ENCODE measurements around the gene ETV6. TPM values are rescaled to one million over a fixed set of nuclear protein-coding genes. Genes with fewer than 3 reads are reported as not detected.
A peak's percentile ranks its signal among the peaks of the same experiment; 100 is the strongest.

Gene ETV6
- total and polyA plus RNA-seq, 5 experiments from 2014 or later: 0.94 to 13.2 (median 2.2) TPM

DNA sequence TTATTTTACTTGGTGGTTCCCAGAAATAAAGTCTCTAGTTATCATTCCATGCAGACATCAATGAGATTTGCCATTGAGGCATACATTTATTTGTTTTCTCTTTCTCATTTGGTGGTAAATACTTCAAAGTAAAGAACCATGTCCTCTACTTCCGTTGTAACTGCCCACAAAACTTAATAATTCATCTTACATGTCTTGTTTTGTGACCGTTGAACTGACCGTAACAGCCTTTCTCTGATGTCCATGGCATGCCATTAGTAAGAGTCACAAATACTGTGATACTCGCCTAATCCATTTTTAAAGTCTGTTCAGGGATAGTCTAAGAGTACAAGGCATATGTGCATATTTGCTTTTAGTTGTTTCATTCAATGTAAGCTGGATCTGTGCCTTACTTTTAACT is 145.3 kb downstream of the ETV6 start:
- POLR2A ChIA-PET: no interaction called here
- Mint-ChIP-seq H3K9me3 (no peaks in the 10 kb centered on the region), H3K4me1 (peaks cover 14 to 46% (median 28%) of the 10 kb centered on the region in 4 donors), H3K36me3 (peaks cover 3 to 9% (median 4%) of the 10 kb centered on the region in 3 donors), H3K4me3 (no peak overlapping the region), H3K27me3 (no peaks in the 10 kb centered on the region), H3K27ac (no peak overlapping the region)
- DNase-seq: no peak
- no peak for ATAC-seq

DNA sequence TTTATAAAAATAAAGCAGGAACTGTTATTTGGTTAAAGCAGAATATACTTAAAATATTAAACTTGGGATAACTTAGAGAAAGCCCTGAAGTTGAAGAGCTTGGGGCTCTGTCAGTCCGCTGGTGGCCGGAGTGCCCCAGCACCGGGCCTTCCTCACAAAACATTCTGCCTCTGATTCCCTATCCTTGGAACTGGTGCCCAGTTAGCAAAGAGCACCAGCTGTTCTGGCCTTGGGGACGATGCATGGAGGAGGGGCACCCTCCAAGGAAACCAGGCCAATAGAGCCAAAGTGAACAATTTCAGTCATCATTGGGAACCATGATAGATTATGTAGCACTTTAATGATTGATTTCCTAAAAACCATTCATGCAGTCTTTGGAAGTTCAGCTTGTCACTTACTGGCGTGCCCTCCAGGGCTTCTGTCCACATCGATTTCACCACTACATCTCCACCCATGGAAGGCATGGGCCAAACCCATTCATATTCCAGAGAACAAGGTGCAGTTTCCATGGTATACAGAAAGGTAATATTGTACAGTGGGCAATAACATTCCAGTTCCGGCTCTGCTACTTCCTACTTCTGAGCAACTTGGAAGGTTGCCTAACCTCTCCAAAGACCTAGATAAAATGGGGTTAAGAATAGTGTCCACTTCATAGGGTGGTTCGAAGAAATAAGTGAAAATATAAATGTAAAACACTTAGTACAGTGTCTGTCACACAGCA is 145.9 kb downstream of the ETV6 start:
- H3K27me3 Mint-ChIP-seq: no peaks in the 10 kb centered on the region
- DNase-seq: no peak
- no peaks in the 10 kb centered on the region for H3K9me3 Mint-ChIP-seq
- peaks cover 15 to 51% (median 29%) of the 10 kb centered on the region in 4 donors for H3K4me1 Mint-ChIP-seq
- peak overlapping the region in 1 of 10 donors; percentile 52 for H3K27ac Mint-ChIP-seq
- no peak for ATAC-seq
- H3K4me3 Mint-ChIP-seq: no peak overlapping the region
- peaks cover 3 to 9% (median 4%) of the 10 kb centered on the region in 3 donors for H3K36me3 Mint-ChIP-seq
- POLR2A ChIA-PET: no interaction called here

DNA sequence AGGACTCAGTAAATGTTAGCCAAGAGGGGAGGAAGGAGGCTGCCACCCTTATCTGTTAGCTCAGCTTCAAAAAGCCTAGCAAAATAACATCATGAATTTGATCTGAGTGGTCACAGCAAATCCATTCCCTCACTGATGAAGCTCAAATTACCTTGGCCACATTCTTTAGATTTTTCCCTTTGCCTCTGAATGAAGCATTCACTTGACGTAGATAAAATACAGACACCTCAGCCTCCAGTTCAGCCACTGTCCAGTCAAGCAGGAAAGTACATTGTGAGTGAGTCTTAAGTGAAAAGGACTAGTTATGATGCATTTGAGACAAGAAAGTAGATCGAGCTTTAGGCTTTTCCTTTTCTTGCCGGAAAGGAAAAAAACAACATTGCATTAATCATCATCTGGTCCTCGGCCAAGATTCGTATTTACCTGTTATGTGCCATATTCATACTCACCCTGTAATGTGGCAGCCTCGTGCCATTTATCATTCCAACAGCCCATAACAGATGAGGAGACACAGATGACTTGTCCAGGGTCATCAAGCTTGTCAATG is 146.5 kb downstream of the ETV6 start:
- H3K4me3 Mint-ChIP-seq: no peak overlapping the region
- H3K27me3 Mint-ChIP-seq: no peaks in the 10 kb centered on the region
- ATAC-seq: no peak
- DNase-seq: no peak
- peak overlapping the region in 3 of 10 donors; percentile 0 to 52 (median 48) for H3K27ac Mint-ChIP-seq
- no peaks in the 10 kb centered on the region for H3K9me3 Mint-ChIP-seq
- peaks cover 15 to 53% (median 29%) of the 10 kb centered on the region in 4 donors for H3K4me1 Mint-ChIP-seq
- peaks cover 3 to 9% (median 4%) of the 10 kb centered on the region in 3 donors for H3K36me3 Mint-ChIP-seq
- POLR2A ChIA-PET: no interaction called here

DNA sequence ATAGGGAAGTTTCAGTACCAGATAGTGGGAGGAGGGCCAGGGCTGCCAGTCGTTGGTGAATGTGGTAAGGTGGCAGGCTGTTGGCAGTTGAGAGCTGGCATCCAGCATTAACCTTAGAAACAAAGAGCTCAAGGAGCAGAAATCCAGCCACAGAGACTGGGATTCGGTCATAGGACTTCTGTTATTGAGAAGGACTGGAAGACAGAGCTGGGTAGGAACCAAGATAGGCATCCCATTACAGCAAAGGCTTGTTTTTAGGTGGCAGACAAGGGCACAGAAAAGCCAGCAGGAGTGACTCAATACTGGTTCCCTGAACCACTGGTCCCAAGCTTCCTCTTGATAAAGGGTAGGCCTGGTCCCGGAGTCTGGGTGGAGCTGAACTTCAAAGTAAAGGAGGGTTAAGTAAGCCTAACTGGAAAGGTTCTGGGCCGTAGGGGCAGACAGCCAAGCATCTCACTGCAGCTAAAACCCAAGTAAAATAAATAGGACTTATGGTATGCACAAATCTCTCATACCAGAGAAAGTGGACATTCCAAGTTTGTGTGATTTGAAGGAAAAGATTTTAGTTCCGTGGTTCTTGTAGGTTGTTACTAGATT is 147.9 kb downstream of the ETV6 start:
- no peaks in the 10 kb centered on the region for H3K27me3 Mint-ChIP-seq
- no peak for ATAC-seq
- peak overlapping the region in 3 of 10 donors; percentile 26 to 51 (median 48) for H3K27ac Mint-ChIP-seq
- H3K36me3 Mint-ChIP-seq: no peaks in the 10 kb centered on the region
- no peak overlapping the region for H3K4me3 Mint-ChIP-seq
- POLR2A ChIA-PET: no interaction called here
- no peaks in the 10 kb centered on the region for H3K9me3 Mint-ChIP-seq
- peaks cover 14 to 64% (median 37%) of the 10 kb centered on the region in 4 donors for H3K4me1 Mint-ChIP-seq
- DNase-seq: no peak

DNA sequence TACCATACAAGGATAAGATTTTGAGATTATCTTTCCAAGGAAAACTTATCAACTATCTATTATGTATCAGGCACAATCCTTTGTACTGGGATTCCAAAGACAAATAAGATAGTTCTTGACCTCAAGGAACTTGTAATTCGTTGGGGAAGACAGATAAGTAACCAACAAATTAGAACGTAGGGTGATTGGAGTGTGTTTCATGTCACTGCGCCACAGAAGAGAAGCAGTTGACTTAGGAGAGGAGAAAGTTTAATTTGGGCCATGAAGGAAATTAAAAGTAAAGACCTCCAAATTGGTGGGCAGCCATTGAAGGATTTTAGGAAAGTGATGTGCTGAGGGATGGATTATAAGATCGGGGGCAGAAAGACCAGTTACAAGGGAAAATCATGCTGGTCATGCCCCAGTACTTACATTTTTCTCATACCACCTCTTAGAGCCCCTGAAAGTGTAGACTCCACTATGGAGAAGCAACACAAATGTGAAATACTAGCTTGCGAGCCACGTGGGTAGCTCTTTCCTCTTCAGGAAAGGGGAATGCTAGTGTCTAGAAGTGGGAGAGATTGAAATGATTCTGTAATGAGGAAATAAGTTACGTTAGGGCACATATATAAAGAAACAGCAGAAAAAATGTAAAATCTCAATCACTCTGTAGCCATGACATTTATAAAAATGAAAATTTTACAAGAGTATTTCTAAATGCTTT is 148.7 kb downstream of the ETV6 start:
- no peaks in the 10 kb centered on the region for H3K9me3 Mint-ChIP-seq
- H3K36me3 Mint-ChIP-seq: no peaks in the 10 kb centered on the region
- H3K27me3 Mint-ChIP-seq: no peaks in the 10 kb centered on the region
- POLR2A ChIA-PET: no interaction called here
- DNase-seq: no peak
- ATAC-seq: no peak
- H3K27ac Mint-ChIP-seq: peak overlapping the region in 3 of 10 donors; percentile 9 to 34 (median 14)
- peak overlapping the region in 2 of 10 donors; percentile 33 to 39 for H3K4me3 Mint-ChIP-seq
- peaks cover 14 to 65% (median 37%) of the 10 kb centered on the region in 4 donors for H3K4me1 Mint-ChIP-seq

DNA sequence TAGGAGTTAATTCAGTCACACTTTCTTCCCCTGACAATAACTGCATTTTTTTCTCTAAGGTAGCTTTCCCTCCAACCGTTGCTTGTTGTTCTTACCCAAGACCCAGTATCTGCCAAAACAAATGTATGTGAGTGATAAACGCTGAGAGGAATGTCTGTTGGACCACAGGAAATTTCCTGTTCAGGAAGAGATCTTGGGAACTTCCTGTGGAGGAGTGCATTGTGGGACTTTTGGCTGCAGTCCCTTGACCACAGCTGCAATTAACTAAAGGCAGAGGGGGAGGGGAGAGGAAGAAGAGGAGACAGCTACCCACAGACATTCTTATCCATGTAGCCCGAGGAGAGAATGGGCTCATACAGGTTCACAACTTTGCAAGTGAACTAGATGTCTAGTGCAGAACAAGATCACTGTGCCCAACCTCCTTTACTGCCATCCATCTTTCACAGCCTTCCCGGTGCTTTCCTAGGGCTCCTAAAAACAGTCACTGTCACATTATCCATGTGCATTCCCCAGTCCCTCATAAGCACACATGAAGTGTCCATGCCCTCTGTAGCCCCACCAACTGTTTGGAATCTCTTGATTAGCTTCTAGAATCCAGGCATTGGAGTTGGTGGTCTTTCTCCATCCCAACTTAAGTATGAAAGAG is 149.5 kb downstream of the ETV6 start:
- POLR2A ChIA-PET: no interaction called here
- no peaks in the 10 kb centered on the region for H3K27me3 Mint-ChIP-seq
- DNase-seq (no peak), ATAC-seq (no peak)
- H3K27ac Mint-ChIP-seq: peak overlapping the region in 7 of 10 donors; percentile 7 to 72 (median 34)
- H3K4me1 Mint-ChIP-seq: peaks cover 12 to 61% (median 37%) of the 10 kb centered on the region in 4 donors
- H3K9me3 Mint-ChIP-seq: no peaks in the 10 kb centered on the region
- no peaks in the 10 kb centered on the region for H3K36me3 Mint-ChIP-seq
- peak overlapping the region in 5 of 10 donors; percentile 1 to 57 (median 33) for H3K4me3 Mint-ChIP-seq

DNA sequence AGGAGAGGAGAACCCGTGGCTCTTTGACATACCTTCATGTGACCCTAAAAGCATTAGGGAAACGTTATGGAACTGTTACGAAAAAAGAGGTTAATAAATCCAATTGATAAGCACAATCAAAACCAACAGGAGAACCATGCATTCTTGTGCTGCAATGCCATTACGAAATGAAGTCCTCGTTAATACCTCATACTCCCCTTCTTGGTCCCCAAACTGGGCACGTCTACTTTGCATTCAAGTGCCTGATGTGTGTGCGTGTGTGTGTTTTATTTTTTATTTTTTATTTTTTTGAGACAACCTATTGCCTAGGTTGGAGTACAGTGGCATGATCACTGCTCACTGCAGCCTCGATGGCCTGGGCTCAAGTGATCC is 150.0 kb downstream of the ETV6 start:
- POLR2A ChIA-PET: no interaction called here
- ATAC-seq: no peak
- peaks cover 15 to 57% (median 37%) of the 10 kb centered on the region in 4 donors for H3K4me1 Mint-ChIP-seq
- peaks cover 0 to 3% (median 0%) of the 10 kb centered on the region in 3 donors for H3K36me3 Mint-ChIP-seq
- H3K27me3 Mint-ChIP-seq: no peaks in the 10 kb centered on the region
- no peak overlapping the region for H3K4me3 Mint-ChIP-seq
- H3K9me3 Mint-ChIP-seq: no peaks in the 10 kb centered on the region
- no peak overlapping the region for H3K27ac Mint-ChIP-seq
- no peak for DNase-seq

DNA sequence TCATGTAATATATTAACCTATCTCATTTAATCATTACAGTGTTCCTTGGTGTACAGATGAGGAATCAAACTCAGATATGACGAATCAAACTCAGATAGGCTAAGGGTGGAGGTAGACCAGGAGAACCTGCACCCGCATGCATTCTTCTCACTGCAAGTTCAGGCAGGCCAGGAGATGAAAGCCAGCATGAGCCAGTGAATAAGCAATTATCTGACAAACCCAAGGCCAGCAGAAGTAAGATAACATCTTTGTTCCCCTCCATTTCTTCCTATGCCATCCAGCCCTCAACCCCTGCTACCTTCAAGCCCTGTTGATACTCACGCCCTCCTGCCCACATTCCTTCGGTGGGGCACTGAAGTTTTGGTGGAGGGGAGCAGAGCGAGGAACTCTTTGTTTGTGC is 152.2 kb downstream of the ETV6 start:
- peaks cover 21 to 50% (median 35%) of the 10 kb centered on the region in 4 donors for H3K4me1 Mint-ChIP-seq
- POLR2A ChIA-PET: no interaction called here
- H3K27me3 Mint-ChIP-seq: no peaks in the 10 kb centered on the region
- no peaks in the 10 kb centered on the region for H3K9me3 Mint-ChIP-seq
- ATAC-seq (no peak), DNase-seq (no peak)
- peak overlapping the region in 2 of 10 donors; percentile 42 to 66 for H3K27ac Mint-ChIP-seq
- peaks cover 0 to 4% (median 2%) of the 10 kb centered on the region in 3 donors for H3K36me3 Mint-ChIP-seq
- peak overlapping the region in 1 of 10 donors; percentile 25 for H3K4me3 Mint-ChIP-seq

DNA sequence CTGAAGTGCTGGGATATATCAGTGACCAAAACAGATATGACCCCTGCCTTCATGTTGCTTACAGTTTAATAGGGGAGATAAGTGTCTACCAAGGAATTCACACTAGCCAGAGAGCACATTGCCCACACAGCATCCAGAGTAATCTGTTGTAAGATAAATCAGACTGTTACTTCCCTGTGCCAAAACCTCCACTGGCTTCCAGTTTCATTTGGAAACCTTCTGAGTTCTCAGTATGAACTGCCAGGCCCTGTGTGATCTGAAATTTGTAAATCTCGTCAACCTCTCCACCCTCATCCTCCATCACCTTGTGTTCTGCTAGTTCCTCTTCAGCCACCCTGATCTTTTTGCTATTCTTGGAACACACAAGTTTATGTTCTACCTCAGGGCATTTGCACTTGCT is 154.7 kb downstream of the ETV6 start:
- Mint-ChIP-seq H3K4me1 (peaks cover 14 to 43% (median 20%) of the 10 kb centered on the region in 4 donors), H3K27me3 (no peaks in the 10 kb centered on the region), H3K4me3 (no peak overlapping the region), H3K9me3 (no peaks in the 10 kb centered on the region), H3K36me3 (peaks cover 0 to 4% (median 2%) of the 10 kb centered on the region in 3 donors), H3K27ac (peak overlapping the region in 1 of 10 donors; percentile 36)
- DNase-seq (no peak), ATAC-seq (no peak)
- POLR2A ChIA-PET: no interaction called here

DNA sequence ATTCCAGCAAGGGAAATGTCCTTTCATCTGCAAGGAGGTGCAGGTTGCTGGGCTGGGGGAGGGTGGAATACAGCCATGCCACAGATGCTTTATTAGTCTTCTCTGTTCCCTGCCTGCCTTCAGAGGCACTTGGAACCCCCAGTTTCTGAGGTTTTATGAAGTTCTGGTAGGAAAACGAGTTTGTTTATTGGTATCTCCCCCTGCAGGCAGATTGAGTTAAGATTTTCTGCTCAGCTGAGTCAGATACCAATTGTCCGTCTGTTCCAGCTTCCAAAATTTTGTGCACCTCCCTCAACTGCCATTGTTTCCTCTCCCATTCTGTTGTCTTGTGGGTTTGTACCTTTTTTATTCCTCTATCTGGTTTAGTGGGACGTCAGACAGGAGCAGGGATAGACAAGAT is 155.6 kb downstream of the ETV6 start:
- peaks cover 14 to 45% (median 17%) of the 10 kb centered on the region in 4 donors for H3K4me1 Mint-ChIP-seq
- H3K27ac Mint-ChIP-seq: peak overlapping the region in 1 of 10 donors; percentile 66
- H3K27me3 Mint-ChIP-seq: no peaks in the 10 kb centered on the region
- H3K9me3 Mint-ChIP-seq: no peaks in the 10 kb centered on the region
- H3K4me3 Mint-ChIP-seq: no peak overlapping the region
- peaks cover 0 to 4% (median 2%) of the 10 kb centered on the region in 3 donors for H3K36me3 Mint-ChIP-seq
- DNase-seq: no peak
- POLR2A ChIA-PET: no interaction called here
- ATAC-seq: no peak

DNA sequence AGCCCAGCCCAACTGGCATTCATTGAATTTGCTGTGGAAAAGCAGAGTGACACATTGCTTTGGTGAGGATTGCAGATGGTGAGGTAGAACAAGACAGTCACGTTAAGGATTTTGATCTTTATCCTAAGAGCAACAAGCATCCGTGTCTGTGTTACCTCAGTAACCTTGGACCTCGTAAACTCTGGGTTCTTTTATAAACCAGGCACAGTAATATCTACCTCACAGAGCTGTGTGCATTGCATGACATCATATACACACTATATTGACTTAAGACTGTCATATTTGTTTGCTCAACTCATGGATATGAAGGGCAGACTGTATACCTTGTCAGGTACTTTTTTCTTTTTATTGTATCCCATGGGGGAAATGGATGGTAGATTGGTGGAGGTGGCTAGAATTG is 156.2 kb downstream of the ETV6 start:
- H3K4me1 Mint-ChIP-seq: peaks cover 11 to 44% (median 17%) of the 10 kb centered on the region in 4 donors
- H3K27ac Mint-ChIP-seq: no peak overlapping the region
- POLR2A ChIA-PET: no interaction called here

DNA sequence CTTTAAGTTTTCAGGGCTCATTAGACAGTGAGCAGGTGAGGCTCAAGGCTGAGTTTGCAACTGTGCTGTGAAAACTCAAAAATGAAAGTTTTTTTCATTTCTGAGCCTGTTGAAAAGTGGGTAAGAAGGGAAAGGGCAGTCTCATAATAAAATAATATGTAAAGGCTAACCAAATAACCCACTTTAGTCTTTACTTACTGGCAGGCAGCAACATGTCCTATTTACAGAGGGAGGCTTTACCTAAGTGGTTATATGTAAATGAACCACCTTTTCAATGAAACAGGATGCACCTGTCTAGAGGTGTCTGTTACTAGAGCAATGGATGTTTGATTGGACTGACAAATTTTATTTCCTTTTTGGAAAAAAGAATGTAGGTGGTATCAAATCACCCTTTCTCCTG is 158.0 kb downstream of the ETV6 start:
- H3K27me3 Mint-ChIP-seq: no peaks in the 10 kb centered on the region
- DNase-seq (no peak), ATAC-seq (no peak)
- POLR2A ChIA-PET: no interaction called here
- H3K9me3 Mint-ChIP-seq: no peaks in the 10 kb centered on the region
- peaks cover 0 to 4% (median 2%) of the 10 kb centered on the region in 3 donors for H3K36me3 Mint-ChIP-seq
- H3K4me1 Mint-ChIP-seq: peaks cover 8 to 46% (median 20%) of the 10 kb centered on the region in 4 donors
- no peak overlapping the region for H3K27ac Mint-ChIP-seq
- H3K4me3 Mint-ChIP-seq: no peak overlapping the region

More for the DNA sequence above, 156.2 kb downstream of the ETV6 start:
- H3K9me3 Mint-ChIP-seq: no peaks in the 10 kb centered on the region
- H3K4me3 Mint-ChIP-seq: no peak overlapping the region
- H3K36me3 Mint-ChIP-seq: peaks cover 0 to 4% (median 2%) of the 10 kb centered on the region in 3 donors
- ATAC-seq (no peak), DNase-seq (no peak)
- no peaks in the 10 kb centered on the region for H3K27me3 Mint-ChIP-seq
